Astrocyte (in vitro differentiated cells and primary cell): Measurements from ENCODE around the gene CRB2. TPM values are rescaled to one million over a fixed set of nuclear protein-coding genes. Genes with fewer than 3 reads are reported as not detected.
A peak's percentile ranks its signal among the peaks of the same experiment; 100 is the strongest.

Source experiments
- DNase-seq: peaks from one replicate; pipeline ENCODE4 v3.0.0-alpha.2; 2010; ENCODE audit warnings: low read depth
- FAIRE-seq: peaks from 2 replicates; lab custom pipeline; 2011; peaks lifted over from hg19 to GRCh38; lab: Jason Lieb, UNC
- H2AFZ ChIP-seq: 2 replicates; pipeline ENCODE4 v1.6.0; 2012; ENCODE audit warnings: low read depth, low read length, inconsistent platforms
- H3K27ac ChIP-seq: 2 replicates; pipeline ENCODE4 v1.5.1; 2011; ENCODE audit warnings: low read depth, low read length, inconsistent platforms
- H3K27me3 ChIP-seq: 2 replicates; pipeline ENCODE4 v1.6.0; 2011; ENCODE audit warnings: low read length, inconsistent platforms; ENCODE audit not compliant: insufficient read depth
- H3K36me3 ChIP-seq: 2 replicates; pipeline ENCODE4 v1.5.1; 2011; ENCODE audit warnings: low read length, inconsistent platforms; ENCODE audit not compliant: insufficient read depth
- H3K4me1 ChIP-seq: 2 replicates; pipeline ENCODE4 v1.5.1; 2011; ENCODE audit warnings: low read length, inconsistent platforms; ENCODE audit not compliant: insufficient read depth
- H3K4me2 ChIP-seq: 2 replicates; pipeline ENCODE4 v1.6.0; 2012; ENCODE audit warnings: low read length, inconsistent platforms
- H3K4me3 ChIP-seq: 2 replicates; pipeline ENCODE4 v1.5.1; 2011; ENCODE audit warnings: low read depth, mild to moderate bottlenecking, low read length, inconsistent platforms; ENCODE audit not compliant: insufficient read depth
- H3K79me2 ChIP-seq: 2 replicates; pipeline ENCODE4 v1.6.0; 2012; ENCODE audit warnings: mild to moderate bottlenecking, low read length, inconsistent platforms; ENCODE audit not compliant: insufficient read depth
- H3K9ac ChIP-seq: 2 replicates; pipeline ENCODE4 v1.6.0; 2012; ENCODE audit warnings: mild to moderate bottlenecking, low read length, inconsistent platforms
- H3K9me3 ChIP-seq: 2 replicates; pipeline ENCODE4 v1.5.1; 2012; ENCODE audit warnings: low read depth, mild to moderate bottlenecking, low read length, inconsistent platforms; ENCODE audit not compliant: insufficient read depth
- H4K20me1 ChIP-seq: 2 replicates; pipeline ENCODE4 v1.6.0; 2012; ENCODE audit warnings: low read length, inconsistent platforms; ENCODE audit not compliant: insufficient read depth
- H3K27ac Mint-ChIP-seq: one replicate; pipeline ENCODE4 v1.8.0; 2021; ENCODE audit warnings: mild to moderate bottlenecking, mixed read lengths; ENCODE audit not compliant: unreplicated experiment
- H3K27me3 Mint-ChIP-seq: one replicate; pipeline ENCODE4 v1.8.0; 2021; ENCODE audit warnings: low read depth, mixed read lengths; ENCODE audit not compliant: unreplicated experiment
- H3K36me3 Mint-ChIP-seq: one replicate; pipeline ENCODE4 v1.8.0; 2021; ENCODE audit warnings: low read depth, mixed read lengths; ENCODE audit not compliant: unreplicated experiment
- H3K4me1 Mint-ChIP-seq: one replicate; pipeline ENCODE4 v1.8.0; 2021; ENCODE audit warnings: low read depth, mixed read lengths; ENCODE audit not compliant: unreplicated experiment
- H3K4me3 Mint-ChIP-seq: one replicate; pipeline ENCODE4 v1.8.0; 2021; ENCODE audit warnings: mild to moderate bottlenecking, moderate library complexity, mixed read lengths; ENCODE audit not compliant: unreplicated experiment
- H3K9me3 Mint-ChIP-seq: one replicate; pipeline ENCODE4 v1.8.0; 2021; ENCODE audit warnings: mild to moderate bottlenecking, mixed read lengths; ENCODE audit not compliant: unreplicated experiment
- CTCF ChIP-seq: IDR thresholded peaks from 2 replicates; pipeline ENCODE4 v1.5.1; 2011; ENCODE audit warnings: low read depth, mild to moderate bottlenecking, inconsistent platforms, low read length, moderate library complexity; ENCODE audit not compliant: insufficient read depth
- EZH2 ChIP-seq: IDR thresholded peaks from 2 replicates; pipeline ENCODE4 v1.6.1; 2012; ENCODE audit warnings: mild to moderate bottlenecking, low read length, inconsistent platforms; ENCODE audit not compliant: insufficient read depth
- total RNA-seq: library from RNA; stranded (reverse); gene quantifications from 2 replicates; pipeline ENCODE4 v1.2.1, GENCODE V29; 2021

CRB2 gene
- total RNA-seq, 1 donor from 2014 or later, result 2.4 TPM

- H3K36me3 ChIP-seq, result no peaks in the 10 kb centered on the region
- no peaks in the 10 kb centered on the region for H3K79me2 ChIP-seq
- DNase-seq (no peak), FAIRE-seq (no peak)
- Mint-ChIP-seq H3K9me3 (peaks cover 3% of the 10 kb centered on the region), H3K36me3 (peaks cover 7% of the 10 kb centered on the region), H3K27me3 (peaks cover 26% of the 10 kb centered on the region), H3K27ac (peak overlapping the region; percentile 78), H3K4me1 (peaks cover 13% of the 10 kb centered on the region), H3K4me3 (no peak overlapping the region)
- peaks cover 29% of the 10 kb centered on the region for H3K27me3 ChIP-seq
- peaks cover 5% of the 10 kb centered on the region for H3K9me3 ChIP-seq
- TF ChIP-seq CTCF (no peak), EZH2 (no peak)
- no peak overlapping the region for H3K27ac ChIP-seq
- no peak overlapping the region for H2AFZ ChIP-seq
- no peaks in the 10 kb centered on the region for H4K20me1 ChIP-seq
- H3K4me1 ChIP-seq, result peaks cover 13% of the 10 kb centered on the region
- no peak overlapping the region for H3K4me3 ChIP-seq
- H3K4me2 ChIP-seq, result no peak overlapping the region
- H3K9ac ChIP-seq, result no peak overlapping the region
Measured at GRCh38 chr9:123372766-123373446, 16.9 kb downstream of the CRB2 start.

- Histone ChIP-seq H3K4me1 (peaks cover 13% of the 10 kb centered on the region), H3K9ac (no peak overlapping the region), H3K79me2 (no peaks in the 10 kb centered on the region), H3K4me2 (no peak overlapping the region), H3K27ac (no peak overlapping the region), H3K36me3 (no peaks in the 10 kb centered on the region), H3K9me3 (peaks cover 5% of the 10 kb centered on the region), H3K27me3 (peaks cover 30% of the 10 kb centered on the region), H3K4me3 (no peak overlapping the region), H4K20me1 (no peaks in the 10 kb centered on the region), H2AFZ (no peak overlapping the region)
- Mint-ChIP-seq H3K27ac (no peak overlapping the region), H3K4me3 (no peak overlapping the region), H3K9me3 (peaks cover 3% of the 10 kb centered on the region), H3K36me3 (peaks cover 7% of the 10 kb centered on the region), H3K27me3 (peaks cover 26% of the 10 kb centered on the region), H3K4me1 (peaks cover 13% of the 10 kb centered on the region)
- FAIRE-seq, result no peak
- no peak for DNase-seq
- TF ChIP-seq CTCF (no peak), EZH2 (peak; percentile 88)
Measured at GRCh38 chr9:123373447-123373923, 17.5 kb downstream of the CRB2 start.

GRCh38 chr9:123373946-123374345 lies 17.9 kb downstream of the CRB2 start:
- peaks cover 13% of the 10 kb centered on the region for H3K4me1 ChIP-seq
- H3K27me3 ChIP-seq, result peaks cover 30% of the 10 kb centered on the region
- no peak overlapping the region for H3K4me3 Mint-ChIP-seq
- no peak overlapping the region for H3K27ac ChIP-seq
- no peak overlapping the region for H3K9ac ChIP-seq
- H3K9me3 Mint-ChIP-seq, result peaks cover 3% of the 10 kb centered on the region
- H3K36me3 ChIP-seq, result no peaks in the 10 kb centered on the region
- no peak overlapping the region for H3K27ac Mint-ChIP-seq
- H3K4me3 ChIP-seq, result no peak overlapping the region
- H4K20me1 ChIP-seq, result no peaks in the 10 kb centered on the region
- no peaks in the 10 kb centered on the region for H3K79me2 ChIP-seq
- peaks cover 5% of the 10 kb centered on the region for H3K9me3 ChIP-seq
- H3K27me3 Mint-ChIP-seq, result peaks cover 26% of the 10 kb centered on the region
- H2AFZ ChIP-seq, result no peak overlapping the region
- H3K4me2 ChIP-seq, result no peak overlapping the region
- DNase-seq, result no peak
- FAIRE-seq, result no peak
- peaks cover 13% of the 10 kb centered on the region for H3K4me1 Mint-ChIP-seq
- peaks cover 7% of the 10 kb centered on the region for H3K36me3 Mint-ChIP-seq
- TF ChIP-seq EZH2, result peak; percentile 74
- TF ChIP-seq CTCF, result no peak
